GM21360 (cell line): ENCODE data around the gene EXOC3.

Experiments used
- ATAC-seq: cut with Tn5 transposase; IDR thresholded peaks from one replicate; pipeline ENCODE4 v1.9.1; 2021; ENCODE audit warnings: mild to moderate bottlenecking, moderate library complexity; ENCODE audit not compliant: unreplicated experiment

The EXOC3 gene

DNA sequence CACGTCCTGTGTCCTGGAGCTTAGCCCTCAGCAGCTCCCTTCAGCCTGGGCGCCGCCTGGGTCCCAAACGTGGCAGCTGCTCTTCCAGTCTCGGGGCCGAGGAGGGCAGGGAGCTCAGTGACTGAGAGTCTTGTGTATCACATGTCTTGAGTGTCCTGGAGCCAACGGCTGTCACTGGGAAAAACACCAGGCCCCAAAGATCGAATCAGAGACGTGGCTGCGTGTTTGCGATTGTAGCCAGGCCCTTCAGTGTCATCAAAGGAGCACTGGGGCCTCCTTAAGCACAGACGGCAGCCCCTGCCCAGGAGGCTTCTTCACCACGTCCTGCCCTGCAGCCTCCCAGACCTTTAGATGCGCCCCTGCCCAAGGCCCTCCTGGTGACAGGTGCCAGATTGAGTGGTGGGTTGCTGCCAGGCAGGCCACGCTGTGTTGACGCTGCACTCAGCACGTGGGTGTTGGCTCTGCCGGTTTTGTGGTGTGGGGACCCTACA, 5.7 kb upstream of the EXOC3 start:
- no peak for ATAC-seq

DNA sequence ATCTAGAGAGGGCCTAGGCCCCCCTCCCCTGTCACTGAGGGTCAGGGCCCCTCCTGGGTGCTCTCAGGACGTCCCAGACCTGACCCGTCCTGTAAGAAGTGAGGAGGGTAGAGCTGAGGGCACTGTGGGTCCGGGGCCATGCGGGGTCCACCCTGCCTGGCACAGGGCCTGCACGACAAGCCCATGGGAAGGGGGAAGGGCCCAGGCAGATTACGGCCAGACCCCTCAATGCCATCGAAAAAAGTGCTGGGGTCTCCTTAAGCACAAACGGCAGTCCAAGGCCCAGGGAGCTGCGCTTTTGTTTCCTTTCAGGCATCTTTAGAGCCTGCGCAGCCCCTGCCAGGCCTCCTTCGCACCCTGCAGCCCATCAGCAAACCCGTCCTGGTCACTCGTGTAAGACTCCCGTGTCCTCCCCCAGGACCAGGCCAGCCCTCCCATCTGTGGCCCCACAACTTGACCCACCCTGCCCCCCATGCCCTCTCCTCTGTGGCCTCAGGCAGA, 4.4 kb upstream of the EXOC3 start:
- no peak for ATAC-seq

DNA sequence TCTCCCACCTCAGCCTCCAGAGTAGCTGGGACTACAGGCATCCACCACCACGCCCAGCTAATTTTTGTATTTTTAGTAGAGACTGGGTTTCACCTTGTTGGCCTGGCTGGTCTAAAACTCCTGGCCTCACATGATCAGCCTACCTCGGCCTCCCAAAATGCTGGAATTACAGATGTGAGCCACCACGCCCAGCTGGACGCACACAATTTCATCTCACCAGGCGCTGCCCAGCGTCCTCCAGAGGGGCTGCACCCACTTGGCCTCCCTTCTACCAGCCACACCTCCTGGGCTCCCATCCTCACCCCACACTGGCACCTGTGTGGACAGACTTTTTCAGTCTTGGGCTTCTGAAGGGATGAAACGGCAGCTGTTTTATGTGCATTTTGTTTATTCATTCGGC, 3.8 kb upstream of the EXOC3 start:
- ATAC-seq = no peak

DNA sequence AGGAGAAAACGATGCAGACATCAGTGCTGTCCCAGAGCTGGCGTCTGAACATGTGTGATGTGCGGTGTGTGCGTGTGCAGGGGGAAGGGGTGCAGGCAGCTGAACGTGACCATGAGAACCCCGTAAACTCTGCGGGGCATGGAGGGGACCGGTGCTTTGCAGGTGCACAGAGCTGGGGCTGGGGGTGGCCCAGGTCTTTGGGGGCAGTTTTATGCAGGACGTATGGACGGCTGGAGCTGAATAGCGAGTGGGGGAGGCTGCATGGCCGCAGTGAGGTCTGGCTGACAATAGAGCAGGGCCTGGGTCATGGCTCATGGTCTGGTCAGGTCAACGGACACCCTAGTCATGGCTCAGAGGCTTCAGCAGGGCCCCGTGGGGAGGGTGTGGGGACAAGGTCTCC, 3.3 kb upstream of the EXOC3 start:
- no peak for ATAC-seq

DNA sequence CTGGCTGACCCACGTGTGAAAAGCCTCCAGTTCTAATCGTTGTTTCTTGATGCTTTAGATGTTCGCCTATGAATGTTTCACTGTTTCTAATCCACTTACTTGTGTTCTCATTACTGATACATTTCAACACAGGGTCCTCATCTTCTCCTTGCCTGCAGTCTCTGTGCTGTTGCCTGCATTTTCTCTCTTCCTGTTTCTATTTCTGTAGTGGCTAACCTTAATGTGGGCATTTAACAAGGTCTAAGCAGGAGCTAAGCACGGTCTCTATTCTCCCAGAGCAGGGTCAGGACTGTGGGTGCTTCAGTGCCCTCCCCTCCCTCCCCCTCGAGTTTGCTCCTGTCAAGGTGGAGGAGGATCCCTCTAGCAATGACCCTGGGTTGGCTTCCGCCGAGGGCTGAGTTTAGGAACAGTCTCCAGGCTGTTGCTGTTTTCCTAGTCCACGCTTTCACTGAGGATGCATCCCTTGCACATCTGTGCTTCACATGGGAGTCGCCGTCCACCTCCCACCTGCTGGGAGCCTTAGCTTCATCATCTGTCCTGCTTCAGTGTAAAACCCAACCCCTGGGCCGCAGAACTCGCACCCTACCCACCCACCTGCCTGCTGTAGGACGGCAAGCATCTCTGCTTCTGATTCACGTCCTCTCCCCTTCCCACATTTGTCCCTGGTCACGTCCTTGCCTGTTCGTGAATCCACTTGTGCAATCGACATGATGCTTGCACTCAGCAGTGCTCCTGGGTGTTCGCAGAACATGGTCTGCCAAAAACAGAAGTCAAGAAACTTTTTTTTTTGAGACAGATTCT, 2.4 kb upstream of the EXOC3 start:
- no peak for ATAC-seq

DNA sequence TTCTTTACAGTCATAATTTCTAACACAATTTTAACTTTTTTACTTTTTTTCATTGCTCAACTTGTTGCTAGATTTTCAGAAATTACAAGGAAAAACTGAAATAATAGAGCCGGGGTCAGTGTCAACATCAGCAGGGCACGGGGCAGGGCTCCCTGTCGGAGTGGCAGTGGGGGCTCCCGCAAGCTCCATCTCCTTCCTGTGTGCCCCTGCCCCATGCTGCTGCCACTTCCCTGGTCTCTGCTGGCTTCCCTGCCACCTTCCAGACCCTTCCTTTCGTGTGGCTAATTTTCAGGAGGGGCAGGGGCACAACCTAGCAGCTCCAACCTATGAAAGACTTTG, 1.0 kb upstream of the EXOC3 start:
- no peak for ATAC-seq

DNA sequence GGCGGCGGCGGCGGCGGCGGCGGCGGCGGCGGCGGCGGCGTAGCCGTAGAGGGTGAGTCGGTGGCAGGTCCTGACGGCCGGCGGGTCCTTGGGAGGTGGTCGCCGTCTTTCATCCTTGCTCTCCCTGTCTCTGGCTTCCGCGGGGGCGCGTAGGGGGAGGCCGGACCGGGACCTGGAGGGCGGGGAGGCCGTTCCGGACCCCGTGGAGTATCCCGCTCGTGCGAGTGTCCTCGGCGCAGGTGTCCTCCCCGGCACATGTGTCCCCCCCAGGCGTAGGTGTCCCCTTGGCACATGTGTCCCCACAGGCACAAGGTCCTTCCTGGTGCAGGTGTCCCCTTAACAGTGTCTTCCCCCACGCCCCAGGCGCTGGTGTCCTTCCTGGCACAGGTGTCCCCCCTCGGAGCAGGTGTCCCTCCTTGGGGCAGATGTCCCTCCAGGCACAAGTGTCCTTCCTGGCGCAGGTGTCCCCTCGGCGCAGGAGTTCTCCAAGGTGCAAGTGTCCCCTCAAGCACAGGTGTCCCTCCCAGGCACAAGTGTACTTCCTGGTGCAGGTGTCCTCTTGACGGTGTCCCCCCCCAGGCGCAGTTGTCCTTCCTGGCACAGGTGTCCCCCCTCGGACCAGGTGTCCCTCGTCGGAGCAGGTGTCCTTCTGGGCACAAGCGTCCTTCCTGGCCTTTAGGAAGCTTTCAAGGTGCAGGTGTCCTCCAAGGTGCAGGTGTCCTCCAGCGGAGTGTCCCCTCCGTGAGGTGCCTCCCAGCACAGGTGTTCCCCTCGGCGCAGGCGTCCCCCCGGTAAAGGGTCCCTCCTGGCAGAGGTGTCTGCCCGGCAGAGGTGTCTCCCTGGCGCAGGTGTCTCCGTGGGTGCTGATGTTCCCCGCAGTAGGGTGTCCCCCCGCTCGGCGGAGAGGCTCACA, 519 bp downstream of the EXOC3 start:
- no peak for ATAC-seq

DNA sequence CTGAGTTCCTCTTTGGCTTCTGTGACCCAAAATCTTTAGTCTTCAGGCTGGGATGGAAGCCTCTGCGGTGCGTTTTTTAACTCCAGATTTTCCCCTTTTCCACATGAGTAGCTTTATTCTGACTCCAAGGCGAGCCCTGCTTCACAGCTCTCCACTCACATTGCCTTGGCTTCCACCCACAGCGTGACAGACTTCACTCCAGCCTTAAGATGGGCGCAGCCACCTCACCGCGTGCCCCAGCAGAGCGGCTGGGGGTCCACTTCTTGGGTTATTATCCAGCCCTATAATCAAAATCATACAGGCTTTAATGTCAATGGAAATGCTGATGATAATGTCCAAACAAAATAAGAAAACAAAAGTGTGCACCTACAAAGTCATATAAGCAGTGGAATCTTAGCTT, 1.2 kb downstream of the EXOC3 start:
- no peak for ATAC-seq

DNA sequence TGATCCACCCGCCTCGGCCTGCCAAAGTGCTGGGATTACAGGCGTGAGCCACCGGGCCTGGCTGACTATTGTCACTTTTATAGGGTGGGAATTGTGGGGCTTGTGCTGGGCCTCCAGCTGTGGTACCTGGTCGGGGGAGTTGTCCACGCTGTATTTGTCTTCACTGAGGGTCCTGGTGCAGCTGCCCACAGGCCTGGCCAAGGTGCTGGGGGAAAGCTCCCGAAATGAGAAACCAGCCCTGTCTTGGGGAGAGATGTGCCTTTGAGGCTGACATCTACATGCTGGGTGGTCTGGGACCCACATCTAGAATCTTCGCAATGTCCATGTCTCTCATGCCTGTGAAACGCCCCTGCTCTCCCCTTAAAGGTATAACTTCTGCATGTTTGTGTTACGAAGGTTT, 2.6 kb downstream of the EXOC3 start:
- ATAC-seq = no peak

DNA sequence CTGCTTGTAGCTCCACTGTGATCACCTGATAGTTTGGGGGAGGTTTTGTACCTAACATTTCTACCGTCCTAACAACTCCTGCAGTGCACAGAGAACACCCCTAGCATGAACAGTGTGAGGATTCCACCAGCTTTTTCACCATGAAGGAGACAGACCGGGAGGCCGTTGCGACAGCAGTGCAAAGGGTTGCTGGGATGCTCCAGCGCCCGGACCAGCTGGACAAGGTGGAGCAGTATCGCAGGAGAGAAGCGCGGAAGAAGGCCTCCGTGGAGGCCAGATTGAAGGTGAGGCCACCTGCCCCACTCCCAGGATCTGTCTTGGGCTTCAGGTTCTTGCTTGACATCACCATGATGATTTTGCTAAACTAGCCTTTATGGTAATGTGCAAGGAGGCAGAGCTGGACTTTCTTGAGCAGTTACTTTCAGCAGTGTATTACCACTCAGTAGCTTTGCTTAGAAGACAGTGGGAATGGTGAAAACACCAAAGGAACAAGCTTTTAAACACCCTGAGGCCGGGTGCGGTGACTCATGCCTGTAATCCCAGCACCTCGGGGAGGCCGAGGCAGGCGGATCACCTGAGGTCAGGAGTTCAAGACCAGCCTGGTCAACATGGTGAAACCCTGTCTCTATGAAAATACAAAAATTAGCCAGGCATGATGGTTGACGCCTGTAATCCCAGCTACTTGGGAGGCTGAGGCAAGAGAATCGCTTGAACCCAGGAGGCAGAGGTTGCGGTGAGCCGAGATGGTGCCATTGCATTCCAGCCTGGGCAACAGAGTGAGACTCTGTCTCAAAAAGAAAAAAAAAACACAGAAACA, 3.3 kb downstream of the EXOC3 start:
- no peak for ATAC-seq

DNA sequence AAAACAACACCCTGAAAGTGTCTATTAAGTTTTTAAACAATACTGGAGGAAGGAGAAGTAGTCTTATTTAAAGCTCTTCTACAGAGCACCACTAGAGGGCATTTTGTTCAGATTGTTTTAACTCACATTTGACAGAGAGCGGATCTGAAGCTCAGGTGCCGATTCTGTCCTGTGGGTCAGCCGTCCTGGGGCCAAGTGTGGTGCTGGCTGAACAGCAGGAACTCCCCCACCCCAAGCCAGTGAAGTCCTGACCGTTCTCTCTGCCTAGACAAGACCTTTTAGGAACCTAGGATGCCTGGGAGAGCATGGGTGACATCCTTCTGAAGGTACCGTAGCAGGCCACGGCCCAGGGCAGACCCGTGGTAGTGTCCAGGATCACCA, 3.9 kb downstream of the EXOC3 start:
- no peak for ATAC-seq

DNA sequence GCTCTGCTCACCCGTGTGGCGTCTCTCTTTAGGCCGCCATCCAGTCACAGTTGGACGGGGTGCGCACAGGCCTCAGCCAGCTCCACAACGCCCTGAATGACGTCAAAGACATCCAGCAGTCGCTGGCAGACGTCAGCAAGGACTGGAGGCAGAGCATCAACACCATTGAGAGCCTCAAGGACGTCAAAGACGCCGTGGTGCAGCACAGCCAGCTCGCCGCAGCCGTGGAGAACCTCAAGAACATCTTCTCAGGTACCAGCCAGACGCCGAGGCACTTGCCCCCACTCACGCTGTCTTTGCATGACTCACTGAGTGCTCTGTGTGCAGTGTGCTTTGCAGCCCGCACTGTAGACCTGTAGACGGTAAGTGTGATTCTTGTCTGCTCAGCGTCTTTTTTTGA, 4.5 kb downstream of the EXOC3 start:
- no peak for ATAC-seq

DNA sequence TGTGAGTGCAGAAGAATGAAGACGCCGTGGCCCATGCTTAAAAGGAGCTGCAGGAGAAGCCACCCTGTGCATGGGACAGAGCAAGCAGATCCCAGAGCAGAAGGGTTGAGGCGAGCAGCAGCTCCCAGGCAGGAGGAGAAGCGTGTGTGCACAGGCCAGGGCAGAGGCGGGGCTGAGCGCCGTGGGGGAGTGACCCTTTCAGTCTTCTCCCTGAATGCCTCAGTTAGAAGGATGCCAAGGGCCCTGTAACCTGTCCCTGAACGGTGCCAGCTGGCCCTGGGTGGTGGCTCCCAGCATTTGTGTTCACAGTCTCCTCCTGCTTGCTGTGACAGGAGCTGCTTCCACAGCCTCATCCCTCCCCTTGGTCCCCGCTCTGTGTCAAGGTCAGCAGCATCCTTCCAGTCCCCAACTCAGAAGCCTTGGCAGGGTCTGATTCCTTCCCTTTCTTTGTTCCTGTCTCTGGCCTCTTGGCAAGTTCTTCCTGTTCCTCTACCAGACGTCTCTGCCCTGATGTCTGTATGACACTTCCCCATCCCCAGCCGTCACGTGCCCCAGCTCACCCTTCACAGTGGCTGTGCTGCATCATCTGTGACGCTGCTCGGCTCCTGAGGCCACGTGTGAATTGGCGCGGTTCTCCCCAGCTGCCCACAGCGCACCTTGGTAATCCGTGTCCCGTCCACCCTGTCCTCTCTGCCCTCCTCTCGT, 5.2 kb downstream of the EXOC3 start:
- no peak for ATAC-seq

DNA sequence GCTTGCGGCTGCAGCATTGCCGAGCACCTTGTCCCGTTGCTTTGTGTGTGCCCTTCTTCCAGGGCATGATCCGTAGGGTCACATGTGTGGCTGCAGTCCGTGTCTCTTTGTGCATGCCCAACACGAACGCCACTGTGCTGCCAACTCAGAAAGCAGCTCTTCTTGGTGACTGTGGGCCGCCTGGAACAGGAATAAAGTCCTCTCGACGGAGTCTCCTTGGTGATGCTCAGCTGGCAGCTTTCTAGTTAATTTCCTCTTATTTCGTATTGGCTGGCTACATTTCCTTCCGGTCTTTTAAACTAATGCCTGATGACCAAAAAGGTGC, 5.8 kb downstream of the EXOC3 start:
- ATAC-seq = no peak

DNA sequence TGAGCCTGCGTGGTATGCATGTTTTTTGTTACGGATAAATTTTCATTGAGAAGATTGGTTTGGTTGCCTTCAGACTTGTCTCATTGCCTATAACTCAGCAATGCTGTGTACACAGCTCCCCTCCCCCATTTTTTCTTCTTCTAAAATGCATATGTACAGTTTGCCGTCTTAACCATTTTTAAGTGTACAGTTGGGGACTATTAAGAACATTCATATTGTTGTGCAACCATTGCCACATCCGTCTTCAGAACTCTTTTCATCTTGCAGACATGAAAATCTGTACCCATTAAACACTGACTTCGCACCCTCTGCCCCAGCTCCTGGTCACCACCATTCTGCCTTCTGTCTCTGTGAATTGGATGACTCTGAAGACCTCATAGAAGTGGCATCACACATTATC, 6.2 kb downstream of the EXOC3 start:
- ATAC-seq = no peak

DNA sequence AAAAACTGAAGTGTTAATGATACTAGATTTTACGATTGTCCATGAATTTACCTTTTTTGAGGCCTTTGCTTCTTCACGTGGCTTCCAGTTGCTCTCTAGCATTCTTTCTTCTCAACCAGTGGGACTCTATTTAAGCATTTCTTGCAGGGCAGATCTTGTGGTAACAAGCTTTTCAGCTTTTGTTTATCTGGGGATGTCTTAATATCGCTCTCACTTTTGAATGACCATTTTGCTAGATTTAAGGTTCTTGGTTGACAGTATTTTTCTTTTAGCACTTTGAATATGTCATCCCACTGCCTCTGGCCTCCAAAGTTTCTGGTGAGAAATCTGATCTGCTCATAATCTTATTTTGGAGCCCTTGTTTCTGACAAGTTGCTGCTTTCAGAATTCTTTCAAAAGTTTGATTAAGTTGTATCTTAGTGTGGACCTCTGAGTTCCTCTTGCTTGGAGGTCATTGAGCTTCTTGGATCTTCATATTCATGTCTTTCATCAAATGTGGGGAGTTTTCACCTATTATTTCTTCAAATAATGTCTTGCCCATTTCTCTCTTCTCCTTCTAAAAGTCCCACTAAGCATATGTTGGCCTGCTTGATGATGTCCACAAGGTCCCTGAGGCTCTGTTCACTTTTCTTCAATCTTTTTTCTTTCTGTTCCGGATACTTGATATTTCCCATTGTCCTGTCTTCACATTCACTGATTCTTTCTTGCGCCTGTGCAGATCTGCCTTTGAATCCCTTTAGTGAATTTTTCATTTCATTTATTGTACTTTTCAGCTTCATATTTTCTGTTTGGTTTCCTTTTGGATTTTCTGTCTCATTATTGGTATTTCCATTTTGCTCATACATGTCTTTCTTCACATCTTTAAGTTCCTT, 8.8 kb downstream of the EXOC3 start:
- no peak for ATAC-seq

DNA sequence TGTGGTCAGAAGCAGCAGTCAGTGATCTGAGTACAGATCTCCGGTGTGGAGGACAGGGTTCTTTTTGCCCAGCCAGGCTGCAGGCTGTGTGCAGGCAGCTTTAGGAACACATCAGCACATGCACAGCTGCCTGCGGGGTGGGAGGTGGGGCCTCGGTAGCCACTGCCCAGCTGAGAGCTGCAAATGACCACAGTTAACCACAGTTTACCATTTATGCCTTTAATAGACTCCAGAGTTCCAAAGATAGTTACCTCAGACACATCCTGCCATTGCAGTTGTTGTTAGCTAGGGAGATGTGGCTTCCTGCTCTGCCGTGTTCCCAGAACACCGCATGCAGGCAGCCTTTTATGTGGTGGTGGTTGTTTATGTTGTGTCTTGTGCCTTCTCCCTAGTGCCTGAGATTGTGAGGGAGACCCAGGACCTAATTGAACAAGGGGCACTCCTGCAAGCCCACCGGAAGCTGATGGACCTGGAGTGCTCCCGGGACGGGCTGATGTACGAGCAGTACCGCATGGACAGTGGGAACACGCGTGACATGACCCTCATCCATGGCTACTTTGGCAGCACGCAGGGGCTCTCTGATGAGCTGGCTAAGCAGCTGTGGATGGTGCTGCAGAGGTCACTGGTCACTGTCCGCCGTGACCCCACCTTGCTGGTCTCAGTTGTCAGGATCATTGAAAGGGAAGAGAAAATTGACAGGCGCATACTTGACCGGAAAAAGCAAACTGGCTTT, 10.2 kb downstream of the EXOC3 start:
- ATAC-seq = no peak

DNA sequence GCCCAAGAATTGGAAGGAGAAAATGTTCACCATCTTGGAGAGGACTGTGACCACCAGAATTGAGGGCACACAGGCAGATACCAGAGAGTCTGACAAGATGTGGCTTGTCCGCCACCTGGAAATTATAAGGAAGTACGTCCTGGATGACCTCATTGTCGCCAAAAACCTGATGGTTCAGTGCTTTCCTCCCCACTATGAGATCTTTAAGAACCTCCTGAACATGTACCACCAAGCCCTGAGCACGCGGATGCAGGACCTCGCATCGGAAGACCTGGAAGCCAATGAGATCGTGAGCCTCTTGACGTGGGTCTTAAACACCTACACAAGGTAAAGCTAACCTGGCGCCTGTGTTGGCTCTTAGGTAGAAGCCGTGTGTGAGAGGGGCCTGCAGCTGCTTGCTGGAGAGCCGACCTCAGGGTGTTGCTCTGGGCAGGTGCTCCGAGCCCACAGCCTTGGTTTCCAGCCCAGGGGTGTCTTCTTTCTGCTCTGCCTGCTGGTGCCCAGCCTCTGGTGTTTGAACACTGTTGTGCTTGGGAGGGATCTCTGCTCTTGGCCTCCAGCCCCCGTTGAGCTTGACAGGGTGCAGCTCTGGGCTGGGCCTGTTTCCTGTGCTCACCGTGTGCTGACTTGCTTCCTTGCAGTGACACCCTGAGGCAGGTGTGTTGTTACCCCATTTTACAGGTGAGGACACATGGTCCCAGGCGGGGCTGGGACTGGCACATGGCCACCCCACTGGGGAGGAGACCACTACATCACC, 10.9 kb downstream of the EXOC3 start:
- ATAC-seq = no peak
